Transverse colon (tissue), 4 donors: ENCODE data around the gene KRTAP21-2.

Experiments used
- CTCF ChIP-seq, 5 experiments: fragments of 200-600 bp in 3 of 5; fragments of 450-650 bp in 2 of 5; sonication (generic) in 3 of 5; IDR thresholded peaks; 1 replicate in 2 of 5; 2 replicates in 3 of 5; pipeline ENCODE4 v1.5.1; 2016 to 2017; ENCODE audit warnings: antibody characterized with exemption in 5 of 5, inconsistent platforms in 3 of 5, mild to moderate bottlenecking in 2 of 5, moderate library complexity in 1 of 5
- POLR2A ChIP-seq: fragments of 450-650 bp; IDR thresholded peaks from one replicate; pipeline ENCODE4 v1.6.1; 2016; ENCODE audit warnings: antibody characterized with exemption, mild to moderate bottlenecking, moderate library complexity
- POLR2AphosphoS5 ChIP-seq, 3 donors: sonication (generic); formaldehyde crosslinking; IDR thresholded peaks; one replicate each; pipeline ENCODE4 v1.6.1; 2016; ENCODE audit warnings: antibody characterized with exemption in 3 of 3

DNA sequence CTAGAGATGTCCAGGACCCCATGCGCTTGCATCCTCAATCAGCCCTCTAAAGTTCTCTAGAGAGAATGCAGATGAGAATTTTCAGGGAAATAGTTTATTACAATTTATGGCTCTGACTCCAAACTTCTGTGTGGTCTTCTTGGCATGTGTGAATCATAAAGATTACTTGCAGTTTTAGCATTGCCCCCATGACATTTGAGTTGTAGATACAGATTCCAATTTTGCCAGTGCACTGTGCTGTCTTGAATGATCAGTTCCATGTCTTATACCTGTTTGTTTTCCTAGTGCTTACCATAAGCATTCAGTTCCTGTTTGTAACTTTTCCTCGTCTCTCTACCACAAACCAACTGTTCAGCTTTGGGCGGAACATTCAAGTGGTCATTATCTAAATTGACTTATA, 33.3 kb downstream of the KRTAP21-2 start:
- TF ChIP-seq CTCF (IDR thresholded peaks at IDR 0.05) (no peak), POLR2AphosphoS5 (IDR thresholded peaks at IDR 0.05) (no peak), POLR2A (no peak)
